B cell (primary cell): ENCODE data around the gene WWC1. TPM values are rescaled to one million over a fixed set of nuclear protein-coding genes. Genes with fewer than 3 reads are reported as not detected.

Experiments
- ATAC-seq: fragments of 200-7000 bp; cut with Tn5 transposase; one replicate; pipeline ENCODE4 v1.10.0; 2021; ENCODE audit warnings: low read depth, mild to moderate bottlenecking, moderate number of reproducible peaks, moderate library complexity
- CTCF ChIA-PET: fragments of 350-600 bp; sonication (Branson Sonifier 250); formaldehyde crosslinking; loops from one replicate; lab custom pipeline; 2021; ENCODE audit warnings: antibody characterized with exemption, inconsistent platforms; lab: Charles Lee
- POLR2A ChIA-PET: fragments of 350-600 bp; sonication (Branson Sonifier 250); formaldehyde crosslinking; loops from one replicate; lab custom pipeline; 2021; ENCODE audit warnings: antibody characterized with exemption; lab: Charles Lee
- DNase-seq: peaks from one replicate; pipeline ENCODE4 v3.0.0; 2013
- H2AFZ ChIP-seq: 2 replicates; pipeline ENCODE4 v1.6.1; 2012; ENCODE audit warnings: mild to moderate bottlenecking, low read depth, low read length; ENCODE audit not compliant: insufficient read depth, poor library complexity, severe bottlenecking
- H3K27ac ChIP-seq, 2 donors: 1 replicate in 1 of 2; 2 replicates in 1 of 2; pipeline ENCODE4 v1.5.1; 2012 to 2013; ENCODE audit warnings: low read length in 2 of 2, mild to moderate bottlenecking in 2 of 2, moderate library complexity in 1 of 2
- H3K27me3 ChIP-seq, 4 experiments: fragments of 200-600 bp in 1 of 4; sonication (generic) in 1 of 4; replicated peaks in 1 of 4; 1 replicate in 2 of 4; 2 replicates in 2 of 4; pipeline versions ENCODE4 v1.6.1 to v1.7.0; 2013 to 2016; ENCODE audit warnings: low read length in 3 of 4, mild to moderate bottlenecking in 2 of 4, mixed read lengths in 1 of 4, moderate library complexity in 1 of 4; ENCODE audit not compliant: insufficient read depth in 4 of 4, control insufficient read depth in 3 of 4; ENCODE audit errors: control extremely low read depth in 1 of 4
- H3K36me3 ChIP-seq, 2 experiments: replicated peaks in 1 of 2; 1 replicate in 1 of 2; 2 replicates in 1 of 2; pipeline versions ENCODE4 v1.6.1 to v1.7.1; 2013; ENCODE audit warnings: low read length in 1 of 2; ENCODE audit not compliant: insufficient read depth in 2 of 2, control insufficient read depth in 1 of 2; ENCODE audit errors: control extremely low read depth in 1 of 2, extremely low read depth in 1 of 2
- H3K4me1 ChIP-seq, 2 donors: fragments of 200-600 bp in 1 of 2; sonication (generic) in 1 of 2; 1 replicate in 1 of 2; 2 replicates in 1 of 2; pipeline versions ENCODE4 v1.5.1 to v1.6.1; 2013 to 2017; ENCODE audit warnings: low read length in 2 of 2; ENCODE audit not compliant: control insufficient read depth in 2 of 2, insufficient read depth in 2 of 2
- H3K4me2 ChIP-seq: replicated peaks from 2 replicates; pipeline ENCODE3; 2012; ENCODE audit warnings: mild to moderate bottlenecking, low read depth, low read length; ENCODE audit not compliant: poor library complexity, severe bottlenecking
- H3K4me3 ChIP-seq, 5 experiments: fragments of 200-600 bp in 1 of 5; sonication (generic) in 1 of 5; 1 replicate in 3 of 5; 2 replicates in 2 of 5; pipeline versions ENCODE4 v1.5.1 to v1.7.0; 2011 to 2016; ENCODE audit warnings: low read length in 4 of 5, mild to moderate bottlenecking in 4 of 5, low read depth in 2 of 5, control low read depth in 1 of 5, moderate library complexity in 1 of 5; ENCODE audit not compliant: insufficient read depth in 1 of 5; ENCODE audit errors: control extremely low read depth in 1 of 5, extremely low read depth in 1 of 5
- H3K79me2 ChIP-seq: fragments of 200-600 bp; sonication (generic); one replicate; pipeline ENCODE4 v1.6.0; 2016; ENCODE audit warnings: low read length; ENCODE audit not compliant: control insufficient read depth, insufficient read depth
- H3K9ac ChIP-seq: fragments of 200-600 bp; sonication (generic); 2 replicates; pipeline ENCODE4 v1.6.1; 2017; ENCODE audit warnings: mild to moderate bottlenecking, low read length, moderate library complexity
- H3K9me3 ChIP-seq, 3 donors: one replicate each; pipeline versions ENCODE4 v1.6.1 to v1.7.1; 2013; ENCODE audit warnings: low read length in 2 of 3; ENCODE audit not compliant: control insufficient read depth in 2 of 3, insufficient read depth in 1 of 3; ENCODE audit errors: control extremely low read depth in 1 of 3
- H4K20me1 ChIP-seq: 2 replicates; pipeline ENCODE4 v1.6.0; 2012; ENCODE audit warnings: mild to moderate bottlenecking, low read length; ENCODE audit not compliant: insufficient read depth, control insufficient read depth, poor library complexity, severe bottlenecking
- H3K27ac Mint-ChIP-seq: one replicate; pipeline ENCODE4 v1.8.0; 2021; ENCODE audit warnings: mixed read lengths
- H3K27me3 Mint-ChIP-seq: one replicate; pipeline ENCODE4 v1.8.0; 2021; ENCODE audit warnings: mixed read lengths
- H3K4me1 Mint-ChIP-seq: one replicate; pipeline ENCODE4 v1.8.0; 2021; ENCODE audit warnings: mixed read lengths
- H3K4me3 Mint-ChIP-seq: one replicate; pipeline ENCODE4 v1.8.0; 2021; ENCODE audit warnings: mixed read lengths
- H3K9me3 Mint-ChIP-seq: one replicate; pipeline ENCODE4 v1.8.0; 2022; ENCODE audit warnings: mixed read lengths; ENCODE audit not compliant: insufficient read depth
- CTCF ChIP-seq: fragments of 200-600 bp; IDR thresholded peaks from one replicate; pipeline ENCODE4 v1.8.0; 2022; ENCODE audit warnings: antibody characterized with exemption, mild to moderate bottlenecking
- EZH2 ChIP-seq: IDR thresholded peaks from 2 replicates; pipeline ENCODE4 v1.6.1; 2012; ENCODE audit warnings: borderline replicate concordance, low read depth, mild to moderate bottlenecking, moderate library complexity, low read length; ENCODE audit not compliant: insufficient read depth, poor library complexity, severe bottlenecking
- WGBS: methylation state at CpG from one replicate; pipeline ENCODE4 v1.1.5; 2013; ENCODE audit warnings: missing lambda C conversion rate; ENCODE audit not compliant: insufficient coverage; 5-methylcytosine and 5-hydroxymethylcytosine counted together
- intact Hi-C: fragments of 100-400 bp; cut with micrococcal nuclease; formaldehyde crosslinking; loops from one replicate; pipeline ENCODE4 v1.10.0; 2022
- polyA plus RNA-seq: library from polyadenylated mRNA; depleted of rRNA; stranded (reverse); fragments of >200 nt; gene quantifications from 2 replicates; pipeline ENCODE4 v1.2.3, GENCODE V29; 2012
- total RNA-seq, 2 donors: library from RNA; stranded (reverse); fragments of 120-200 nt in 1 of 2; gene quantifications; 1 replicate in 1 of 2; 2 replicates in 1 of 2; pipeline versions ENCODE4 v1.2.3 to v1.2.4, GENCODE V29; 2013 to 2022

Gene WWC1
- total and polyA plus RNA-seq, 2 donors (not counting 1 experiment from before 2014, with no cell fraction given) = 1.5 to 2.0 TPM

- CTCF ChIA-PET = no interaction called here
- Histone ChIP-seq H3K9ac (no peak overlapping the region), H3K4me1 (no peaks in the 10 kb centered on the region), H3K27me3 (no peaks in the 10 kb centered on the region), H2AFZ (no peak overlapping the region), H3K79me2 (no peaks in the 10 kb centered on the region), H4K20me1 (no peaks in the 10 kb centered on the region), H3K27ac (no peak overlapping the region), H3K9me3 (peaks cover 0 to 4% (median 0%) of the 10 kb centered on the region in 3 donors), H3K4me2 (no peak overlapping the region), H3K36me3 (no peaks in the 10 kb centered on the region), H3K4me3 (no peak overlapping the region)
- no peak overlapping the region for H3K27ac Mint-ChIP-seq
- H3K9me3 Mint-ChIP-seq = peaks cover 4% of the 10 kb centered on the region
- no peaks in the 10 kb centered on the region for H3K27me3 Mint-ChIP-seq
- intact Hi-C loops = no loop called here
- TF ChIP-seq EZH2 = no peak
- TF ChIP-seq CTCF = no peak
- H3K4me1 Mint-ChIP-seq = no peaks in the 10 kb centered on the region
- H3K4me3 Mint-ChIP-seq = no peak overlapping the region
- POLR2A ChIA-PET = no interaction called here
- ATAC-seq = no peak
- no peak for DNase-seq
- WGBS = 94% methylated on average over 6 of the region's 7 CpGs
Measured at GRCh38 chr5:168299372-168299771, 7.9 kb downstream of the WWC1 start.

- 82% methylated on average over 7 of the region's 11 CpGs for WGBS
Measured at GRCh38 chr5:168300326-168301182, 9.1 kb downstream of the WWC1 start.

More at GRCh38 chr5:168300326-168301182, 9.1 kb downstream of the WWC1 start:
- H3K4me2 ChIP-seq = no peak overlapping the region
- H3K4me3 ChIP-seq = no peak overlapping the region
- H3K9me3 ChIP-seq = peaks cover 0 to 4% (median 0%) of the 10 kb centered on the region in 3 donors
- H2AFZ ChIP-seq = no peak overlapping the region
- H3K36me3 ChIP-seq = no peaks in the 10 kb centered on the region
- H4K20me1 ChIP-seq = no peaks in the 10 kb centered on the region
- no peaks in the 10 kb centered on the region for H3K27me3 Mint-ChIP-seq
- H3K4me1 Mint-ChIP-seq = no peaks in the 10 kb centered on the region
- H3K27ac ChIP-seq = no peak overlapping the region
- ATAC-seq (no peak), DNase-seq (no peak)
- ChIA-PET POLR2A (no interaction called here), CTCF (no interaction called here)
- H3K9me3 Mint-ChIP-seq = peaks cover 4% of the 10 kb centered on the region
- H3K9ac ChIP-seq = no peak overlapping the region
- H3K79me2 ChIP-seq = no peaks in the 10 kb centered on the region
- no peak overlapping the region for H3K27ac Mint-ChIP-seq
- no peak for TF ChIP-seq EZH2
- TF ChIP-seq CTCF = no peak
- H3K27me3 ChIP-seq = no peaks in the 10 kb centered on the region
- intact Hi-C loops = no loop called here
- no peak overlapping the region for H3K4me3 Mint-ChIP-seq
- H3K4me1 ChIP-seq = no peaks in the 10 kb centered on the region
